Measurements from ENCODE around the gene PHLDB1. TPM values are rescaled to one million over a fixed set of nuclear protein-coding genes. Genes with fewer than 3 reads are reported as not detected.

PHLDB1 gene
- polyA plus RNA-seq, 6 donors from 2014 or later, result 0.54 TPM; not detected in 5

DNA sequence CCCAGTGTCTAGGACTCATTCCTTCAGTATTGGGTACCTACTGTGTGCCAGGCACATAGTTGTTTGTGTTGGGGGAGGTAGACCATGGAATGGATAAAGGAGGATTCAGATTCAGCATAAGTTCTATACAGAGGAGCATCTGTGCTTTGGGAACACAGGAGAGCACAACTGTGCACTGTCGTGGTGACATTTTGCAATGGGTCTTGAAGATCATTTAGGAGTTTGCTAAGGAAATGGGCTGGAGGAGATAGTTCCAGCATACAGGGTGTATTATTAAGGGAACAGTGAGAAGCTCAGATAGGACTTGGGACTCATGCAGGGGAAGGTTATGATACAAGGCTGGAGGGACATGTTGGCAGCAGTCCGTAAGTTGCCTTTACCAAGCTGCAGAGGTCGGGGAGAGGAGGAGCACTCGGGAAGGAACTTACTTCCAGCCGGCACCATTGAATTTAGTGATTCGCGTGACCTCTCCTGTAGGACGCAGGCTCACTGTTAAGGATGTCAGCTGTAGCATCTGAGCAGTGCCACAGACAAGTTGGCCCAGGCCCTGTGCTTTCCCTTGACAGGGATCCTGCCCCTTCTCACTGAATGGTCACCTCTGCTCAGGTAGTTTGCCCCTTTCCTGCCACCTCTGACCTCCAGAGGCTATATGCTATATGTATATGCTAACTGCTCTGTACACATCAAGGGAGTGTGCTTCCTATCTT, 46.4 kb downstream of the PHLDB1 start:
- Mint-ChIP-seq H3K4me1 (peaks cover 0 to 5% (median under 1%) of the 10 kb centered on the region in 3 donors), H3K27ac (no peak overlapping the region), H3K27me3 (no peaks in the 10 kb centered on the region), H3K36me3 (no peaks in the 10 kb centered on the region), H3K9me3 (no peaks in the 10 kb centered on the region), H3K4me3 (no peak overlapping the region)
- DNase-seq (no peak), ATAC-seq (ENCODE audit: low read depth in 2 of 2) (no peak)

DNA sequence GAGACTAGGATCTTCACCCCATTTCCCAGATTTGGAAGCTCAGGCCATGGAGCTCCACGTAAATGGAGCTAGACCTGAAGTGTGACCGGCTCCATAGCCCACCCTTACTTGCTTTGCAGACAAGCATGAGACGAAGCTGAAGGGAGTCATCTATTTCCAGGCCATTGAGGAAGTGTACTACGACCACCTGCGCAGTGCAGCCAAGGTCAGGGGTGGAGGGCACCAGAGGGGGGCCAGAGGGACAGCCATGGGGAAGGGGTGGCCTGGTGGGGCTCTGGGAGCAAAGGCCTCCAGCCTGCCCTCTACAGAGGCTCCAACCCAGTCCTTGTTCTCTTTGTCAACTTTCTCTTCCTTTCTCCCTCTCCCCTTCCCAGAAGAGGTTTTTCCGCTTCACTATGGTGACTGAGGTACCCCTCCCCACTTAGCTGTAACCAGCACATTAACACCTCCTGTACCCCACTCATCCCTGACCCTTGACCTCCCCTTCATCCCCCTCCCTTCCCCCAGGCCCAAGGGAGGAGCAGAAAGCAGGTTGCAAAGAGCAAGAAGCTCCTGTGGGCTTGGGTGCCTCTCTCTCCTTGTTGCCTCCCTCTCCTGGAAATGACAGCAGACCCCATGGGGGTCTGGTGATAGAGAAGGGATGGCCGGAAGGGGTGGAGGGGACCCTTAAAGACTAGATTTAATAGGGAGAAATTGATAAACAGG, 48.2 kb downstream of the PHLDB1 start:
- Mint-ChIP-seq H3K27ac (peak overlapping the region in 1 of 6 donors; percentile 63), H3K4me1 (peaks cover 8 to 11% (median 10%) of the 10 kb centered on the region in 3 donors), H3K4me3 (no peak overlapping the region), H3K36me3 (no peaks in the 10 kb centered on the region), H3K9me3 (no peaks in the 10 kb centered on the region), H3K27me3 (peaks cover 0 to 13% (median 0%) of the 10 kb centered on the region in 3 donors)
- DNase-seq (no peak), ATAC-seq (ENCODE audit: low read depth in 2 of 2) (no peak)

DNA sequence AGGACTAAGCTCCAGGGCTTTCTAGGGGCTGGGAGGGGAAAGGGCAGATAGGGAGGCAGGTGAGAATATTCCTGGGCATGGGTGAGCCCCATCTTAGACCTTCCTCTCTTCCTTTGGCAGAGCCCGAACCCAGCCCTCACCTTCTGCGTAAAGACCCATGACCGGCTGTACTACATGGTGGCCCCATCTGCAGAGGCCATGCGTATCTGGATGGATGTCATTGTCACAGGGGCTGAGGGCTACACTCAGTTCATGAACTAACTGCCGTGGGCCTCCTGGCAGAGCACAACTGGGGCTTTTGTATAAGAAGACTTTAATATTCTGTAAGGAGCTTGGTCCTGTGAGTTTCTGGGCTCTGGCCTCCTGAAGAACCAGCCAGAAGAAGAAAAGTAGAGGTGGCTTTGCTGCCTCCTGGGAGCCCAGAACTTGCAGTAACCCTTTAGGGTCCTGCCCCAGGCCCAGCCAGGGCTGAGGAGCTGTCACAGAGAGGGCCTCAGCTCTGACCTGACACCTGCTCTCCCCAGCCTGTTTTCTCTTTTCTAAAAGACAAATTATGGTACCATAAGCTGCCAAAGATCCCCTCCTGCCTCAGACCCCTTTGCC, 49.2 kb downstream of the PHLDB1 start:
- ATAC-seq (ENCODE audit: low read depth in 2 of 2), result no peak
- Mint-ChIP-seq H3K9me3 (no peaks in the 10 kb centered on the region), H3K4me3 (peak overlapping the region in 1 of 8 donors; percentile 35), H3K27ac (no peak overlapping the region), H3K36me3 (no peaks in the 10 kb centered on the region), H3K4me1 (peaks cover 8 to 11% (median 10%) of the 10 kb centered on the region in 3 donors), H3K27me3 (peaks cover 0 to 13% (median 0%) of the 10 kb centered on the region in 3 donors)
- no peak for DNase-seq

DNA sequence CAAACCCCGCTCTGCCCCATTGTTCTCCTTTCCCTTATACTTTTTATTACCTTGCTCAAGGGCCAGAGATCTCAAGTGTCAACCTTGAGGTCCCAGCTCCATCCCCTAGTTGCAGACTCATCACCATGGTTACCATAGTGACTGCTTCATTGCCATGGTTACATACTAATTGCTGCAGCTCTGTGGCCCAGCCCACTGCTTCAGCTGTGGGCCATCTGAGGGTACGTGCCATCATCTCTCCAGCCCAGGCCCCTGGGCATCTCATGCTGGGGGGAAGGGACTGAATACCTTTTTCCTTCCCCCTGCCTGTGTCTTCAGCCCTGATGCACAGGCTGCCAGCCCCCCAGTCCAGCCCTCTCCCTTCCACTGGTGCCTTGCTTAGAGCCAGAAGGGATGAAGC, 49.8 kb downstream of the PHLDB1 start:
- Mint-ChIP-seq H3K27me3 (peaks cover 0 to 13% (median 0%) of the 10 kb centered on the region in 3 donors), H3K4me3 (no peak overlapping the region), H3K36me3 (no peaks in the 10 kb centered on the region), H3K4me1 (peaks cover 8 to 11% (median 10%) of the 10 kb centered on the region in 3 donors), H3K9me3 (no peaks in the 10 kb centered on the region), H3K27ac (peak overlapping the region in 2 of 6 donors; percentile 56 to 94)
- no peak for DNase-seq
- no peak for ATAC-seq (ENCODE audit: low read depth in 2 of 2)

DNA sequence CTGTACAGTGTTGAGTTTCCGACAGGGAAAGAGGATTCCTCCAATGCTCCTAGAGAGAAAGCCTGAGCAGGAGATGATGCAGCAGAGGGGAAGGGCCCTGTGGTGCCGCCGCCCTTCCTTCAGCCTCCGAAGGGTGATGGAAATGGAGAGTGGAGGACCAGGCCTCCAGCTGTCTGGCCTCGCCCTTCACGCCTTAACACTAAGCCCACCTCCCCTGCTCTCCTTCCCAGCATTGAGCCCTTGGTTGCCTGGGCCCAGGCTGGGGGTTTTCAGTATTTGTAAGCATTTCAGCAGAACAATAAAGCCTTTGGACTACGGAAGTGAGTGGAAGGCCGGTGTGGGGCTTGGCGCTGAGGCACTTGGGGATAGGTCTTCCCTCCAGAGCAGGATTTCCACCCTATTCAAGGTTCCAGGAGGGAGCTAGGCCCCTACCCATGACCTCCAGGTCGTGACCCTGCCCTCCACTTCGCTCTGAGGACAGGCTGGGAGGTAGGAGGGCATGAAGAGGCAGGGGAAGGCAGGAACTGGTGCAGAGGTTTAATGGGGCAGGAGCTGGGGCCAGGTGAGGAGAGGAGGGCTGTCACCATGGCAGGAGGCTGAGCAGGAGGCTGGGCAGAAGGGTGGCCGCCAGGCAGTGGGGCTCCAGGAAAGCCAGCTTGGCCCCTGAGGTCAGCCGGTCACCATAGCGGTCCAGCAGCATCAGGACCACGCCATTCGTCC, 50.5 kb downstream of the PHLDB1 start:
- H3K9me3 Mint-ChIP-seq, result no peaks in the 10 kb centered on the region
- DNase-seq, result no peak
- H3K36me3 Mint-ChIP-seq, result no peaks in the 10 kb centered on the region
- peaks cover 3 to 11% (median 10%) of the 10 kb centered on the region in 3 donors for H3K4me1 Mint-ChIP-seq
- ATAC-seq (ENCODE audit: low read depth in 2 of 2), result no peak
- no peak overlapping the region for H3K27ac Mint-ChIP-seq
- no peak overlapping the region for H3K4me3 Mint-ChIP-seq
- H3K27me3 Mint-ChIP-seq, result peaks cover 0 to 13% (median 0%) of the 10 kb centered on the region in 3 donors

DNA sequence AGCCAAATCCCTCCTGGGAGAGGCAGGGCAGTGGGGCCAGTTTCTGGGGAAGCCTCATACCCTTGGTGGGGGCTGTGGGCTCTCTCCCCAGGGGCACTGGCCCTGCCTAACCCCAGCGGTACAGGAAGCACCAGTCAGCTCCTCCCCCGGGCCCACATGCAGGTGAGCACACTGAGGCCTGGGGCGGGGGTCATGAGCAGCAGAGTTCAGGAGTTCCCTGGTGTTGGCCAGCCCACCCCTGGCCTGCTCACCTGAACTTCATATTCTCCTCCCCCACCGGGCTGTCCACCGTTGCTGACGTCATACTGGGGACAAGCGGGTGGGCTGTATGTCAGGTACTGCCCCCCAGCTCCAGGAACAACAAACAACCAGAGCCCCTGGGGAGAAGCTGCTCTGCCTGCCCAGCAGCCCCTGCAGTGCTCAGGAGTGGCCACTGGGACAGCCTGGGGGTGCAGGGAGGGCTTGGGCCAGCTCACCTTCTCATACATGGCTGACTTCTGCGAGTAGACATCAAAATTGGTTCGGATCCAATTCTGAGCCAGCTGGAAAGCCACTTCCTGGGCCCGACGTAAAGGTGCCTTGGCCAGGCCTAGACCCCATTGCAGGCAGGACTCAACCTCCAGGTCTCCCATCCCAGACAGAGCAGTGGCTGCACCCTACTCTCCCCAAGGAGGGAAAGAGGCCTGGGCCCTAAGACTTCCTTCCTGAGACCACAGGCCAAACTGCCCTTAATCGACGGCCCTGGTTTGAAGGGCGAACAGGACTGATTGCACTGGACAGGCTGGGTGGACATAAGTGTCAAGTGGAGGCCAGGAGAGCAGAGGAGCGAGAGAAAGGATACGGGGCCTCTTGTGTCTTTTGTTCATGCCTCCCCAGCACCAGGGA, 51.3 kb downstream of the PHLDB1 start:
- H3K27ac Mint-ChIP-seq, result no peak overlapping the region
- ATAC-seq (ENCODE audit: low read depth in 2 of 2), result no peak
- H3K4me1 Mint-ChIP-seq, result peaks cover 3 to 11% (median 10%) of the 10 kb centered on the region in 3 donors
- H3K36me3 Mint-ChIP-seq, result no peaks in the 10 kb centered on the region
- peak overlapping the region in 1 of 8 donors; percentile 10 for H3K4me3 Mint-ChIP-seq
- DNase-seq, result no peak
- H3K9me3 Mint-ChIP-seq, result no peaks in the 10 kb centered on the region
- H3K27me3 Mint-ChIP-seq, result peaks cover 0 to 13% (median 0%) of the 10 kb centered on the region in 3 donors

DNA sequence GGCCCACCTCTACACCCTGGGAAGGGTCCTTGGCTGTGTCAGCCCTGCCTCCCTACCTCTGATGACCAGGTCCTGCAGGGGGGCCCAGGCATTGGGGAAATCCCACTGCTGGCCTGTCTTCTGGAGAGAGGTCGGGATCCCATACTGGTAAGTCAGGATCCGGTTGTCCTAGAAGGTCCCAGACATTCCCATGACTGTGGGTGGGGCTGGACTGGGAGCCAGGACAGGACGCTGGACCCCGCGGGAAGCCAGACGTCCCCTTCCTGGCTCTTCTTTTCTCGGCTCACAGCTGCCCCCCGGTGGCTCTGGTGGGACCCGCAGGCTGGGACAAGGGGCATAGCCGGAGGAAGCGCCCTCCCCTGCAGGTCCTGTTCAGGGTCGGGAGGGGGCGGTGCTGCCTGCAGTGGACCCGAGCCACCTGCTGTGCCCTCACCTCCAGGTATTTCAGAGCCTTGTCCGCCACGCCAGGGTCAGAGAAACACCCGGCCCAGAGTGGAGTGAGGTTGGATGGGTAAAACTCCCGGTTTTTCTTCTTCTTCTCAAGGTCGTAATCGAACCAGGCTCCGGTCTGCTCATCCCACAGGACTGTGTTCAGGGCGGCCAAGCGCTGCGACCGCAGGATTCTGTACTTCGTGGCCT, 52.0 kb downstream of the PHLDB1 start:
- Mint-ChIP-seq H3K36me3 (no peaks in the 10 kb centered on the region), H3K4me3 (peak overlapping the region in 3 of 8 donors; percentile 8 to 59 (median 12))
- ATAC-seq (ENCODE audit: low read depth in 2 of 2), result peak; percentile 98 to 99

DNA sequence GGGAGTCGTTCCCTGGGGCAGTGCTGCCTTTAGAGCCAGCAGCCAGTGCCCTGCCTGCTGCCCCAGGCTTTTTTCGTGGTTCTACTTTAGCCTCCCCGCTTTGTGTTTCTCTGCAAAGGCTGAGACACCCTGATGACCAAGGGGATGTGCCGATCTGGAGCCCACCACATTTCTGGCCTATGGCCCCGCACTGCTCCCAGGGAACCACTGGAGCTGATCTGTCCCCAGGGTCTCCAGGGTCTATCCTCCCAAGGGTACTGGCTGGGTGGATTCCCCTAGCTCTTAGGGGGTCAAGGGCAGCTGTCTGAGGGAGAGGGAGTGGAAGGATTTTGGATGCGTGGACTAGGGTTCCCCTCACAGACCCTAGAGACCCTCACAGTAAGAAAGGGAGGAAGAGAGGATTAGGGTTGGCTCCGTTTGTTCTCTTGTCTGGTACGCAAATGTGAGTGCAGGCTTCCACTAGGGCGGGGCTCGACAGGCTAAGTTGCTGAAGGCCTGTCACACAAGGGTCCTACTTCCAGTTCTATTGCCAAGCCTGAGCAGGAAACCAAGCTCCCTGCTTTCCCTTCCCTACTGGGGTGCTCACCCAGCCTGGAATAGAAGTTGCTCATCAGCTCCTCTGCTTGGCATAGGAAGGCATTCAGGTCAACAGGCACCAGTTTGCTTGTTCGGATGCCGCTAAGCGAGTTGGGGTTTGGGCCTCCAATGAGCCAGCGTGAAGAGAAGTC, 52.7 kb downstream of the PHLDB1 start:
- H3K4me1 Mint-ChIP-seq, result peaks cover 3 to 11% (median 10%) of the 10 kb centered on the region in 3 donors
- peak overlapping the region in 3 of 8 donors; percentile 8 to 59 (median 12) for H3K4me3 Mint-ChIP-seq
- H3K36me3 Mint-ChIP-seq, result no peaks in the 10 kb centered on the region
- ATAC-seq (ENCODE audit: low read depth in 2 of 2) (no peak), DNase-seq (no peak)
- H3K27me3 Mint-ChIP-seq, result peaks cover 0 to 13% (median 4%) of the 10 kb centered on the region in 3 donors
- no peaks in the 10 kb centered on the region for H3K9me3 Mint-ChIP-seq
- peak overlapping the region in 1 of 6 donors; percentile 19 for H3K27ac Mint-ChIP-seq

More for the DNA sequence above, 52.0 kb downstream of the PHLDB1 start:
- DNase-seq, result peak; percentile 77
- peak overlapping the region in 1 of 6 donors; percentile 59 for H3K27ac Mint-ChIP-seq
- peaks cover 3 to 11% (median 10%) of the 10 kb centered on the region in 3 donors for H3K4me1 Mint-ChIP-seq
- H3K9me3 Mint-ChIP-seq, result no peaks in the 10 kb centered on the region
- peaks cover 0 to 13% (median 3%) of the 10 kb centered on the region in 3 donors for H3K27me3 Mint-ChIP-seq

DNA sequence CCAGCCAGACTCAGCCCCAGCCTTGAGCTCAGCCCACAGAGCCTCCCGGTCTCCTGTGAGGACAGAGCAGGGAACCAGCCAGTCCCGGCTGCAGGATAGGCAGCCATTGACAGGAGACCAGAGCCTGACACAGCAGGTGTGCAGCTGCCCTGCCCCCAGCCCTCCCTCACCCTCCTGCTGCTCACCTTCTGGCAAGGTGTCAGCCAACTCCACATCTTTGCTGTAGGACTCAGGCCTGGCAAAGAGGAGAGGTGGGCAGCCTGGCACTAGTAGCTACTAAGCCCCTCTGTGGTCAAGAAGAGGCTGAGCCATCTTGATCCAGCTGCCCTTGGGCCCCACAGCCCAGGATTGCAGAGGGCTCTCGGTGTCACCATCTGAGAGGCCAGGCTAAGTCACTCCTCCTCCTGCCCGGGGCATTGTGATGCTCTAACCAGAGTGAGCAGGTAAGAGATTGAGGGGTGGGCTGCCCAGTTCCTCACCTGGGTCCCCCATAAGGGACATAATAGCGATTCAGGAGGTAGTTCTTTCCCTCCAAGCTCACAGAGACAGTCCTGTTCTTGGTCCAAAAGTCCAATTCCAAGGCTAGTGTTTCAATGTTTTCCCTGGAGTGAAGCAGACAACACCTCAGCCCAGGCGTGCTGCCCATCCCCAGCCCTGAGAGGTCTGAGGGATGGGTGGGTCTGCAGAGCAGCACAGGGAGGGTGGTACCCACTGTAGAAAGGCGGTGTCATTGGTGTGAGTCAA, 53.4 kb downstream of the PHLDB1 start:
- H3K36me3 Mint-ChIP-seq, result no peaks in the 10 kb centered on the region
- peak overlapping the region in 1 of 6 donors; percentile 19 for H3K27ac Mint-ChIP-seq
- no peak for DNase-seq
- H3K4me1 Mint-ChIP-seq, result peaks cover 3 to 11% (median 10%) of the 10 kb centered on the region in 3 donors
- no peak overlapping the region for H3K4me3 Mint-ChIP-seq
- no peak for ATAC-seq (ENCODE audit: low read depth in 2 of 2)
- no peaks in the 10 kb centered on the region for H3K9me3 Mint-ChIP-seq
- peaks cover 0 to 13% (median 4%) of the 10 kb centered on the region in 3 donors for H3K27me3 Mint-ChIP-seq

DNA sequence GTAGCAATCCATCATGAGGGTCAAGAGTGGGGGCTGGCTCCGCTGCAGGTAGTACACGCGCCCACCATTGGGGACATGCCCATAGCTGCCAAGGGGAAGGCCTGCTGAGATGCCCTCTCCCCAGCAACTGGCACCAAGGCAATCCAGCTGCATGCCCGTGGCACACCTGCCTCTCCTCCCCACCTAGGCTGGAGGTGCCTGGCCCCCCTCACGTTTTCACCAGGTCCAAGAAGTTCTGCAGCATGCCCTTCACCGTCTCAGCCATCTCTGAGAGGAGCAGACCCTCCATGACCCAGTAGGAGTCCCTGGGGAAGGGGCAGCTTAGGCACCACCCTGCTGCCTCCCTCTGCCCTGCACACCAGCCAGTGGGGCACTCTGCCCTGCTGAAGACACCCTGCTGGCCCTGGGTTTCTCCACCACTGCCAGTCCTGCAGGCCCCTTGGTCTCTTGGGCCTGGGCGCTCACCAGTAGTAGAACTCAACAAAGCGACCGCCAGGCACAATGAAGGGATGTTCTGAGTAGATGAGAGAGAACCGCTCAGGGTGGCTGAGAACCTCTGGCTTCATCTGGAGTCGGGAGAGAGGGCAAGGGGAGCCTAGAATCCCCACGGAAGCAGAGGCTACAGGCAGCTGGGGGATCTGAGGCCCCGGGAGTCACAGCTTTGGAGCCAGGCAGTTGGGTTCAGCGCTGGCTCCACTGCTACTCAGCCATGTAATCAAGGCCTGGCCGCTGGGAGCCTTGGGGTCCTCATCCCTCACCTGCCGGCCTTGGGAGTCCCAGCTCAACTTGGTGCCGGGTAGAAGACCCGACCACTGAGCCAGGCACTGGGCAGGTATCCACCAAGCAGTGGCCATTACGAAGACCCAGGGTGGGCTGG, 54.2 kb downstream of the PHLDB1 start:
- DNase-seq (no peak), ATAC-seq (ENCODE audit: low read depth in 2 of 2) (no peak)
- H3K4me3 Mint-ChIP-seq, result no peak overlapping the region
- no peaks in the 10 kb centered on the region for H3K9me3 Mint-ChIP-seq
- peaks cover 3 to 11% (median 10%) of the 10 kb centered on the region in 3 donors for H3K4me1 Mint-ChIP-seq
- H3K36me3 Mint-ChIP-seq, result no peaks in the 10 kb centered on the region
- peaks cover 0 to 13% (median 8%) of the 10 kb centered on the region in 3 donors for H3K27me3 Mint-ChIP-seq
- peak overlapping the region in 2 of 6 donors; percentile 54 to 77 for H3K27ac Mint-ChIP-seq
